ENCODE data around the gene ICOS. TPM values are rescaled to one million over a fixed set of nuclear protein-coding genes. Genes with fewer than 3 reads are reported as not detected.

The ICOS gene, protein sequence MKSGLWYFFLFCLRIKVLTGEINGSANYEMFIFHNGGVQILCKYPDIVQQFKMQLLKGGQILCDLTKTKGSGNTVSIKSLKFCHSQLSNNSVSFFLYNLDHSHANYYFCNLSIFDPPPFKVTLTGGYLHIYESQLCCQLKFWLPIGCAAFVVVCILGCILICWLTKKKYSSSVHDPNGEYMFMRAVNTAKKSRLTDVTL
- total RNA-seq: 3.0 TPM
- long read RNA-seq: 0 reads

GRCh38 chr2:203936535-203936934 is at the start of gene ICOS:
TSS of gene ICOS (plus strand) at chr2:203936763. CDS start at chr2:203936815, 52 bp downstream.
- no peak for TF ChIP-seq CTCF (IDR thresholded peaks at IDR 0.05)

DNA sequence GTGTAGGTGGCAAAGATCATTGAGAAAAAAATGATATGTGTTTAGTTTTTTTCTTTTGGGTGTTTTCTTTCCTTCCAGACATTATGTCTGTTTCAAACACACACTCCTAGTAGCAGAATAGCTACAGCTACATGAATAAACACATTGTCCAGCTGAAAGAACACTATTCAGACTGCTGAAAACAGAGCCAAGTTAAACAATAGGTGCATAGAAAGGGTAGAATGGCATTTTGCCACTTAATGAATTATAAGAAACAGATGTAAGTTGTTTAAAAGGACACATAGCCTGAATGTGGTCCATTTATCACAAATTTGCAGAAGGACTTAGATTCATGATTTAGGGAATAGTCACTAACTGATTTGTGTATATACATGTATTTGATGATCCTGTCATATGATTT is 48.9 kb upstream of the ICOS start:
- H3K27me3 ChIP-seq (ENCODE audit: low read depth): no peaks in the 10 kb centered on the region
- ATAC-seq (no peak), DNase-seq (no peak)
- TF ChIP-seq CTCF (IDR thresholded peaks at IDR 0.05): no peak
- H3K4me1 ChIP-seq: no peaks in the 10 kb centered on the region
- H3K9me3 ChIP-seq: no peaks in the 10 kb centered on the region
- no peaks in the 10 kb centered on the region for H3K36me3 ChIP-seq
- intact Hi-C loops (cut with DNase I): no loop called here
- H3K27ac ChIP-seq: no peak overlapping the region
- no peak overlapping the region for H3K4me3 ChIP-seq

More at GRCh38 chr2:203936535-203936934, at the start of gene ICOS:
- ATAC-seq (no peak), DNase-seq (no peak)
- Histone ChIP-seq H3K27ac (no peak within 1 kb of the TSS), H3K36me3 (no peaks in the 10 kb centered on the region), H3K4me3 (peak within 1 kb of the TSS; percentile 20), H3K27me3 (ENCODE audit: low read depth) (no peaks in the 10 kb centered on the region), H3K4me1 (no peaks in the 10 kb centered on the region), H3K9me3 (no peaks in the 10 kb centered on the region)
- intact Hi-C loops (cut with DNase I): no loop called here

DNA sequence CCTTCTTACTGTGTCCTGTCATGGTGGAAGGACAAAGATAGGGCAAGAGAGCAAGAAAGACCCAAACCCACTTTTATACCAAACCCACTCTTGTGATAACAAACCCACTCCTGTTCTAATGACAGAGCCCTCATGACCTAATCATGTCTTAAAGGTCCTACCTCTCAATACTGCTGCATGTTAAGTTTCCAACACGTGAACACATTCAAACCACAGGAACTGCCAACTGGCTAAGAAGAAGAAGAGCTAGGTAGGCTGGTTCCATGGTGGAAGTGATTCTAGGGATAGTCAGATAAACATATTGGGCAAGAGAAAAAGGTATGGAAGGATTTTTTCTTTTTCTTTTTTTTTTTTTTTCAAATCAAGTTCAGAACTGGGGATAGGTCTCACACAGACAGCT is 47.0 kb upstream of the ICOS start:
- Histone ChIP-seq H3K27me3 (ENCODE audit: low read depth) (no peaks in the 10 kb centered on the region), H3K4me1 (no peaks in the 10 kb centered on the region), H3K27ac (no peak overlapping the region), H3K36me3 (no peaks in the 10 kb centered on the region), H3K4me3 (no peak overlapping the region), H3K9me3 (no peaks in the 10 kb centered on the region)
- ATAC-seq (no peak), DNase-seq (no peak)
- intact Hi-C loops (cut with DNase I): no loop called here
- TF ChIP-seq CTCF (IDR thresholded peaks at IDR 0.05): no peak

DNA sequence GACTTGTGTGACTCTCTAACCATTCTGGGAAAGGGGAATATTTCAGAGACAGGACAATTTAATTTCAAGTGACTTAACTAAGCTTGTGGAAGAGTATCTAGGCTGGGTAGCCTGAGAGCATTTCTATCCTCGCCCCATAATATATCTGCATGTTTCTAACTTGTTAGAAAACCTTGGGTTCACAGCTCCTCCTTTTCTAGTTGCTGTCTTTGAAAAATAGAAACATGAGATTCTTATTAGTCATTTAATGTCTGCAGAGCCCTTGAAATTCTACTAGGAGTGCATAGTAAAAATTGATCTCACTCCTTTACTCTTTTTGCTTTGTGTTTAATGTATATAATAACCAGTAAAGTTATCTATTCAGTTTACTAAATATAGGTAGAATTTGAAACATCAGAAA is 46.6 kb upstream of the ICOS start:
- Histone ChIP-seq H3K9me3 (no peaks in the 10 kb centered on the region), H3K4me1 (no peaks in the 10 kb centered on the region), H3K36me3 (no peaks in the 10 kb centered on the region), H3K27ac (no peak overlapping the region), H3K27me3 (ENCODE audit: low read depth) (no peaks in the 10 kb centered on the region), H3K4me3 (no peak overlapping the region)
- intact Hi-C loops (cut with DNase I): no loop called here
- DNase-seq: no peak
- no peak for TF ChIP-seq CTCF (IDR thresholded peaks at IDR 0.05)
- ATAC-seq: no peak

GRCh38 chr2:203890733-203891132 is 45.8 kb upstream of the ICOS start:
- Histone ChIP-seq H3K36me3 (no peaks in the 10 kb centered on the region), H3K4me1 (no peaks in the 10 kb centered on the region), H3K27me3 (ENCODE audit: low read depth) (no peaks in the 10 kb centered on the region), H3K4me3 (no peak overlapping the region), H3K9me3 (no peaks in the 10 kb centered on the region), H3K27ac (no peak overlapping the region)
- intact Hi-C loops (cut with DNase I): no loop called here
- ATAC-seq: no peak
- no peak for TF ChIP-seq CTCF (IDR thresholded peaks at IDR 0.05)
- no peak for DNase-seq

Measured in lower lobe of right lung (tissue), 2 donors.